Peyer's patch (tissue), 4 donors: ENCODE data around the gene LRRC34.

Experiments
- POLR2A ChIP-seq, 2 donors: fragments of 450-650 bp; IDR thresholded peaks; one replicate each; pipeline ENCODE4 v1.5.1; 2017; ENCODE audit warnings: antibody characterized with exemption in 2 of 2, mild to moderate bottlenecking in 2 of 2, moderate library complexity in 2 of 2
- TF ChIP-seq, protein P1 (sequence below), 6 experiments: fragments of 450-650 bp in 4 of 6; fragments of 200-600 bp in 2 of 6; sonication (generic) in 1 of 6; IDR thresholded peaks; one replicate each; pipeline ENCODE4 v1.5.1; 2017 to 2019; ENCODE audit warnings: antibody characterized with exemption in 6 of 6, mild to moderate bottlenecking in 3 of 6, moderate library complexity in 1 of 6

DNA sequence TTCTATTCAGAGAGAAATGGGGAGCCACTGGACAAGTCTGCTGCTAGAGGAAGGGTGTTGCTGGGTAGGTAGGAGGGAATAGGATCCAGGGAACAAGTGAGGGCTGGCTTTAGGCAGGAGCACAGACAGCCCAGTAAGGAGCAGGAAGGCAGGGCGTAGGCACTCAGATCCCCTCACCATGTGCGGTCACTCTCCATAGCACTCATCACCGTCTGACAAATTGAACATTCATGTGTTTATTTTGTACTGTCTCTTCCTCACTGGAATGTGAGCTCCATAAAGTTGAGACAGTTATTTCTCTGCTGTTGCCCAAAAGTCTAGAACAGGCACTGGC is 24.2 kb upstream of the LRRC34 start:
- no peak for TF ChIP-seq POLR2A (IDR thresholded peaks at IDR 0.05)
- TF ChIP-seq, protein P1, sequence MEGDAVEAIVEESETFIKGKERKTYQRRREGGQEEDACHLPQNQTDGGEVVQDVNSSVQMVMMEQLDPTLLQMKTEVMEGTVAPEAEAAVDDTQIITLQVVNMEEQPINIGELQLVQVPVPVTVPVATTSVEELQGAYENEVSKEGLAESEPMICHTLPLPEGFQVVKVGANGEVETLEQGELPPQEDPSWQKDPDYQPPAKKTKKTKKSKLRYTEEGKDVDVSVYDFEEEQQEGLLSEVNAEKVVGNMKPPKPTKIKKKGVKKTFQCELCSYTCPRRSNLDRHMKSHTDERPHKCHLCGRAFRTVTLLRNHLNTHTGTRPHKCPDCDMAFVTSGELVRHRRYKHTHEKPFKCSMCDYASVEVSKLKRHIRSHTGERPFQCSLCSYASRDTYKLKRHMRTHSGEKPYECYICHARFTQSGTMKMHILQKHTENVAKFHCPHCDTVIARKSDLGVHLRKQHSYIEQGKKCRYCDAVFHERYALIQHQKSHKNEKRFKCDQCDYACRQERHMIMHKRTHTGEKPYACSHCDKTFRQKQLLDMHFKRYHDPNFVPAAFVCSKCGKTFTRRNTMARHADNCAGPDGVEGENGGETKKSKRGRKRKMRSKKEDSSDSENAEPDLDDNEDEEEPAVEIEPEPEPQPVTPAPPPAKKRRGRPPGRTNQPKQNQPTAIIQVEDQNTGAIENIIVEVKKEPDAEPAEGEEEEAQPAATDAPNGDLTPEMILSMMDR (IDR thresholded peaks at IDR 0.05), result no peak
